ENCODE results near the gene ZFAND4.

The ZFAND4 gene

DNA sequence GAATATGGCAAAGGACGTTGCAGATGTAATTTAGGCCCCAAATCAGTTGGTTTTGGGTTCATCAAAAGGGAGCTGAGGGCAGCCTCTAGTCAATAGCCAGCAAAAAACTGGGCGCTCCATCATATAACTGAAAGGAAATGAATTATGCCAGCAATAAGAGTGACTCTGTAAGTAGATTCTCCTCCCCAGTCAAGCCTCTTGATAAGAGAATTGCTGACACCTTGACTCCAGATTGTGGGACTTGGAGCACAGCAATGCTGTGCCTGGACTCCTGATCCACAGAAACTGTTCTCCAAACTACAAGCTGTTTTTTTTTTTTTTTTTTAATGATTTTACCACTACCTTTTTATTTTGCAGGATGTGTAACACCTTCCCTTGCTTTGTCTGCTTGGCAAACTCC, 25.5 kb downstream of the ZFAND4 start:
- no peak overlapping the region for H3K4me3 ChIP-seq (ENCODE audit: low read depth, low read length)
- DNase-seq (ENCODE audit: low read depth) = no peak
- TF ChIP-seq, protein P1, sequence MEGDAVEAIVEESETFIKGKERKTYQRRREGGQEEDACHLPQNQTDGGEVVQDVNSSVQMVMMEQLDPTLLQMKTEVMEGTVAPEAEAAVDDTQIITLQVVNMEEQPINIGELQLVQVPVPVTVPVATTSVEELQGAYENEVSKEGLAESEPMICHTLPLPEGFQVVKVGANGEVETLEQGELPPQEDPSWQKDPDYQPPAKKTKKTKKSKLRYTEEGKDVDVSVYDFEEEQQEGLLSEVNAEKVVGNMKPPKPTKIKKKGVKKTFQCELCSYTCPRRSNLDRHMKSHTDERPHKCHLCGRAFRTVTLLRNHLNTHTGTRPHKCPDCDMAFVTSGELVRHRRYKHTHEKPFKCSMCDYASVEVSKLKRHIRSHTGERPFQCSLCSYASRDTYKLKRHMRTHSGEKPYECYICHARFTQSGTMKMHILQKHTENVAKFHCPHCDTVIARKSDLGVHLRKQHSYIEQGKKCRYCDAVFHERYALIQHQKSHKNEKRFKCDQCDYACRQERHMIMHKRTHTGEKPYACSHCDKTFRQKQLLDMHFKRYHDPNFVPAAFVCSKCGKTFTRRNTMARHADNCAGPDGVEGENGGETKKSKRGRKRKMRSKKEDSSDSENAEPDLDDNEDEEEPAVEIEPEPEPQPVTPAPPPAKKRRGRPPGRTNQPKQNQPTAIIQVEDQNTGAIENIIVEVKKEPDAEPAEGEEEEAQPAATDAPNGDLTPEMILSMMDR (IDR thresholded peaks at IDR 0.05; ENCODE audit: insufficient read depth, low read depth, low read length, missing control alignments) = no peak

DNA sequence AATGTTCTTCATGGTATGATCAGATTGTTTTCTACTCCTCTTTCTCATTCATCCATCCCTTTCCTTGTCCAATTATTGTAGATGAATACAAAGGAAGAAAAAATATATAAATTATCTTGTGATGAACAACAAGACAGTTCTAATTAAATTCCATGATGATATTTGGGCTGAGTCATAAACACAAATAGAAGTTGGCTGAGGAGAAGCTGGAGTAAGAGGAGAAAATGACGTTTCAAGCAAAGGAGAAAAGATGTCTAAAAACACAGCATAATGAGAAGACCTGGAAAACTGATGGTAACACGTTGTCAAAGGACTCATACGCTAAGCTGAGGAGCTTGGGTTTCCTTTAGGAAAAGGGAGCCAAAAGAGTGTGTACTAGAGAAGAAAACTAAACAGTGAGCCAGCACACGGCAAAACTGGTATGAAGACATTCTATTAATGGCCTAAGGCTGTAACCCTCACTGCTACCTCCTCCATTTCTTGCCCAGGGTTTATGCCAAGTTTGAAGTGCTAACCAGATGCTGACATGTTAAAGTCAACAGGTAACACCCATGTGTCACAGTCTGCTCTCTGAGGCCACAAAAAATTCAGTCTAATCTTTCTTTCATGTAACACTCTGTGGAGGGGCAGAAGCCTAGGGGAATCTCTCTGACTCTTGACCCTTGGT, 26.1 kb downstream of the ZFAND4 start:
- no peak for DNase-seq (ENCODE audit: low read depth)
- TF ChIP-seq, protein P1 (IDR thresholded peaks at IDR 0.05; ENCODE audit: insufficient read depth, low read depth, low read length, missing control alignments) = no peak
- H3K4me3 ChIP-seq (ENCODE audit: low read depth, low read length) = no peak overlapping the region

DNA sequence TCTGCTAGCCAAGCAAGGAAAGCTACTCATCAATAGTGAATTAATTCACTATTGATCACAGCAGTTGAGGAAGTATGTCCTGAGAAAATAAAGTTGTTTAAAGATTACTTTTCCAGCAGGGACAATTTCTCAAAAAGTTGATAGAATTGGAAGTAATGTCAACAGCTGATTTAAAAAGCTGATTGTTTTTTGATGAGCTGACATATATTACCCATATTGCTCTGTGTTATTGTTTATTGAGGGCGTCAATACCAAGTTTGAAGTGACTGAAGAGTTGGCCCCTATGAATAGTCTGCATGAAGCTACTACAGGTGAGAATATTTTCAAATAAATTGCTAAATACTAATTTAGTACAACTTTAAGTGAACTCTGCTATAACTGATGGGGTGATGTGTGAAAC, 28.0 kb downstream of the ZFAND4 start:
- no peak overlapping the region for H3K4me3 ChIP-seq (ENCODE audit: low read depth, low read length)
- no peak for DNase-seq (ENCODE audit: low read depth)
- TF ChIP-seq, protein P1 (IDR thresholded peaks at IDR 0.05; ENCODE audit: insufficient read depth, low read depth, low read length, missing control alignments) = no peak

- H3K4me3 ChIP-seq (ENCODE audit: low read depth, low read length) = no peak overlapping the region
- no peak for DNase-seq (ENCODE audit: low read depth)
- TF ChIP-seq, protein P1 (IDR thresholded peaks at IDR 0.05; ENCODE audit: insufficient read depth, low read depth, low read length, missing control alignments) = no peak
These were observed 31.6 kb downstream of the ZFAND4 start for GRCh38 chr10:45640941-45641340.

- TF ChIP-seq, protein P1 (IDR thresholded peaks at IDR 0.05; ENCODE audit: insufficient read depth, low read depth, low read length, missing control alignments) = no peak
- DNase-seq (ENCODE audit: low read depth) = no peak
- H3K4me3 ChIP-seq (ENCODE audit: low read depth, low read length) = no peak overlapping the region
These were observed 32.5 kb downstream of the ZFAND4 start for GRCh38 chr10:45640049-45640448.

DNA sequence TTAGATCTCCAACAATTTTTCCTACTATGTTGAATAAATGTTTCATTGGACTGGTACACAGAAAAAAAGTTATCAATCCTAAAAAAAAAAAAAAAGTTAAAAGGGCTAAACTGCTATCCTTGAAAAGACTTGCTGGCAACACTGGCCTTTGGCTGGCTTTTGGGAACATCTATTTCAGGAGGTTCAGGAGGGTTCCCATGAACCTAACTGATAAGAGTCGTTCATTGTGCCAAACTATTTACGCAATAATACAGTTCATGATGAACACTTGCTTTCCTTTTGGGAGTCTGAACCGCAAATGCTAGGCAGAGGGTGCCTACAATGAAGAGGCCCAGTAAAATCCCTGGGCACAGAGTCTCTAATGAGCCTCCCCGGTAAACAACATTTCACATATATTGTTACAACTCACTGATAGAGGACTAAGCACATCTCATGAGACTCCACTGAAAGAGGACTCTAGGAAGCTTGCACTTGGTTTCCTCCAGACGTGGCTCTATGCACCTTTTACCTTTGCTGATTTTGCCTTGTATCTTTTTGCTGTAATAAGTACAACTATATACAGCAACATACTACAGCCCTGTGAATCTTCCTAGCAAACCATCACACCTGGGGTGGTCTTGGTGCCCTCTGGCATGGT, 45.0 kb downstream of the ZFAND4 start:
- H3K4me3 ChIP-seq (ENCODE audit: low read depth, low read length) = no peak overlapping the region
- DNase-seq (ENCODE audit: low read depth) = no peak
- TF ChIP-seq, protein P1 (IDR thresholded peaks at IDR 0.05; ENCODE audit: insufficient read depth, low read depth, low read length, missing control alignments) = no peak

DNA sequence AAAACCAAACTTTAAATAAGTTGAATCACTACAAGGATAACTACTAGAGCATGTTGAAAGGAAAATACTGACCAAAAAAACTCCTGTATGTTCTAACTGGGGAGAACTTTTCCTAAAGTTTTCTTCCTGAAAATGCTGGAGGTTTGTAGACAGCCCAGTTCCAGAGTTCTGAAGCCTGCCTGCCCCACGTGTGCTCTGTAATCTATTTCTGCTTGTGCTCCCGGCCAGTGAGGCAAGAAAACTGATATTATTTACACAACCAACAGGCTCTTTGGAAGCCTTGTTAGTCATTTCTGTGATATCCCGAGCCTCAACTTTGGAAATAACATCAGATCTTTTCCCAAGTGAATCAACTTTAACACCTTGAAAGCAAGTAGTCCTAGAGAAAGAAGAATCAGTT, 46.7 kb downstream of the ZFAND4 start:
- TF ChIP-seq, protein P1 (IDR thresholded peaks at IDR 0.05; ENCODE audit: insufficient read depth, low read depth, low read length, missing control alignments) = no peak
- no peak for DNase-seq (ENCODE audit: low read depth)

More for the DNA sequence above, 46.7 kb downstream of the ZFAND4 start:
- H3K4me3 ChIP-seq (ENCODE audit: low read depth, low read length) = no peak overlapping the region

Measured in GM12865 (cell line).